Esophagus squamous epithelium (tissue), 5 donors: ENCODE data around the gene CEP76. TPM values are rescaled to one million over a fixed set of nuclear protein-coding genes. Genes with fewer than 3 reads are reported as not detected.
"Not testable (repeated sequence)": the region's sequence is repeated elsewhere in the genome, so short reads cannot be mapped to it uniquely, and the experiment has no call there.

Source experiments
- DNase-seq: peaks from one replicate; lab custom pipeline; 2025; lab: John Stamatoyannopoulos, UW
- H3K27ac ChIP-seq, 4 donors: fragments of 200-600 bp; sonication (generic); one replicate each; pipeline ENCODE4 v1.5.1; 2016 to 2019; ENCODE audit warnings: mild to moderate bottlenecking in 1 of 4
- H3K27me3 ChIP-seq, 4 donors: fragments of 200-600 bp; sonication (generic); 1 replicate in 3 of 4; 2 replicates in 1 of 4; pipeline versions ENCODE4 v1.5.1 to v1.6.0; 2017 to 2021; ENCODE audit warnings: antibody characterized with exemption in 1 of 4
- H3K36me3 ChIP-seq, 3 donors: fragments of 200-600 bp; sonication (generic); one replicate each; pipeline ENCODE4 v1.5.1; 2016 to 2019
- H3K4me1 ChIP-seq, 3 donors: fragments of 200-600 bp; sonication (generic); one replicate each; pipeline ENCODE4 v1.5.1; 2017 to 2019
- H3K4me3 ChIP-seq, 4 donors: fragments of 200-600 bp; sonication (generic); 1 replicate in 3 of 4; 2 replicates in 1 of 4; pipeline ENCODE4 v1.5.1; 2016 to 2019; ENCODE audit warnings: mild to moderate bottlenecking in 2 of 4, moderate library complexity in 1 of 4
- H3K9me3 ChIP-seq, 3 donors: fragments of 200-600 bp; sonication (generic); one replicate each; pipeline ENCODE4 v1.5.1; 2016 to 2019
- CTCF ChIP-seq, 6 experiments: fragments of 450-650 bp in 4 of 6; fragments of 200-600 bp in 2 of 6; sonication (generic) in 2 of 6; IDR thresholded peaks; one replicate each; pipeline ENCODE4 v1.5.1; 2016 to 2019; ENCODE audit warnings: antibody characterized with exemption in 6 of 6, mild to moderate bottlenecking in 4 of 6, moderate library complexity in 4 of 6
- POLR2A ChIP-seq, 4 donors: fragments of 450-650 bp; IDR thresholded peaks; one replicate each; pipeline ENCODE4 v1.6.1; 2017; ENCODE audit warnings: antibody characterized with exemption in 4 of 4, mild to moderate bottlenecking in 4 of 4, moderate library complexity in 3 of 4
- WGBS, 2 donors: methylation state at CpG; one replicate each; pipeline ENCODE4 v1.1.5; 2018; 5-methylcytosine and 5-hydroxymethylcytosine counted together
- intact Hi-C: fragments of 100-400 bp; cut with DNase I; formaldehyde crosslinking; loops from one replicate; pipeline ENCODE4 v1.15.0; 2022
- total RNA-seq, 4 donors: library from RNA; depleted of rRNA; stranded (reverse); fragments of >200 nt; gene quantifications; one replicate each; pipeline ENCODE4 v1.1.0, GENCODE V29; 2016
- donor health status: DM: yes; HTN: yes; CAD: no.

CEP76 gene
- total RNA-seq, 4 donors from 2014 or later: 10.7 to 13.6 (median 11.6) TPM

- TF ChIP-seq POLR2A (IDR thresholded peaks at IDR 0.05) (no peak), CTCF (IDR thresholded peaks at IDR 0.05) (no peak)
- Histone ChIP-seq H3K4me1 (no peaks in the 10 kb centered on the region), H3K9me3 (no peaks in the 10 kb centered on the region), H3K36me3 (no peaks in the 10 kb centered on the region), H3K27ac (no peak overlapping the region), H3K27me3 (no peaks in the 10 kb centered on the region), H3K4me3 (no peak overlapping the region)
- WGBS, 2 donors: 25 to 35% methylated on average over 4 of the region's 4 CpGs
- intact Hi-C loops: no loop called here
- DNase-seq: no peak
Observed at GRCh38 chr18:12628706-12629702, 73.5 kb downstream of the CEP76 start.

- 88 to 93% methylated on average over 3 of the region's 3 CpGs for WGBS, 2 donors
- H3K9me3 ChIP-seq, H3K36me3 ChIP-seq, DNase-seq, H3K4me1 ChIP-seq, H3K4me3 ChIP-seq, H3K27me3 ChIP-seq, H3K27ac ChIP-seq, intact Hi-C loops: not testable (repeated sequence)
Observed at GRCh38 chr18:12627199-12627598, 75.3 kb downstream of the CEP76 start.

- intact Hi-C loops: no loop called here
- Histone ChIP-seq H3K27ac (no peak overlapping the region), H3K36me3 (no peaks in the 10 kb centered on the region), H3K27me3 (no peaks in the 10 kb centered on the region), H3K4me3 (no peak overlapping the region), H3K9me3 (no peaks in the 10 kb centered on the region), H3K4me1 (no peaks in the 10 kb centered on the region)
- DNase-seq: no peak
- TF ChIP-seq CTCF (IDR thresholded peaks at IDR 0.05): no peak
- no peak for TF ChIP-seq POLR2A (IDR thresholded peaks at IDR 0.05)
- 88% methylated on average over 4 of the region's 4 CpGs for WGBS, 2 donors
Observed at GRCh38 chr18:12625241-12625640, 77.3 kb downstream of the CEP76 start.

Other genes with a start within 250 kb of the CEP76 start
- 10 to 100 TPM in 3 of 4 donors, 1 to 10 TPM in 1; 1.9 to 25.3 (median 13.4) TPM for gene SPIRE1, start 44.6 kb downstream of the CEP76 start, total RNA-seq
- 10 to 100 TPM; 41.6 to 89.9 (median 71.2) TPM for gene PSMG2, start 319 bp upstream of the CEP76 start, total RNA-seq
- gene PTPN2, start 181.5 kb upstream of the CEP76 start, total RNA-seq: 10 to 100 TPM; 31.8 to 37.9 (median 33.4) TPM
- 10 to 100 TPM; 21.9 to 55.5 (median 38.9) TPM for gene SEH1L, start 245.3 kb upstream of the CEP76 start, total RNA-seq